Measurements from ENCODE around the gene MIAT.

Gene MIAT

DNA sequence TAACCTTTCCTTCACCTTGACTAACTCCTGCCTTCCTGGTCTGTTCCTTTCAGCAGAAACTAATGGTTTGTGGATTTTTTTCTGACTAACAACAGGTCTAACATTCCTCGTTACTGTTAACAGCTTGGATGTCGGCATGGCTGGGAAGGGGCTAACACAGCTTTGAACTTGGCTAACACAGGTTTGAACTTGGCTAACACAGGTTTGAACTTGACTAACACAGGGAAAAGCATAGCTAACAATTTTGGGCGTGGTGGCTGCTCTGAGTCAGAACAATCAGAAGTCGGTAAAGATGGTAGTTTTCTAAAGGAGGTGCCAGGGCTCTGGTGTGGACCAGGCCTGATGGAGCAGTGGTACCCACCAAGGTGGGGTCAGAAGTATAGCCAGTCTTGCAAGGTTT lies 16.1 kb downstream of the MIAT start:
- peak overlapping the region; percentile 82 for H3K4me3 ChIP-seq (ENCODE audit: low read length)
- no peak for DNase-seq (ENCODE audit: low read depth)
- TF ChIP-seq, protein P1, sequence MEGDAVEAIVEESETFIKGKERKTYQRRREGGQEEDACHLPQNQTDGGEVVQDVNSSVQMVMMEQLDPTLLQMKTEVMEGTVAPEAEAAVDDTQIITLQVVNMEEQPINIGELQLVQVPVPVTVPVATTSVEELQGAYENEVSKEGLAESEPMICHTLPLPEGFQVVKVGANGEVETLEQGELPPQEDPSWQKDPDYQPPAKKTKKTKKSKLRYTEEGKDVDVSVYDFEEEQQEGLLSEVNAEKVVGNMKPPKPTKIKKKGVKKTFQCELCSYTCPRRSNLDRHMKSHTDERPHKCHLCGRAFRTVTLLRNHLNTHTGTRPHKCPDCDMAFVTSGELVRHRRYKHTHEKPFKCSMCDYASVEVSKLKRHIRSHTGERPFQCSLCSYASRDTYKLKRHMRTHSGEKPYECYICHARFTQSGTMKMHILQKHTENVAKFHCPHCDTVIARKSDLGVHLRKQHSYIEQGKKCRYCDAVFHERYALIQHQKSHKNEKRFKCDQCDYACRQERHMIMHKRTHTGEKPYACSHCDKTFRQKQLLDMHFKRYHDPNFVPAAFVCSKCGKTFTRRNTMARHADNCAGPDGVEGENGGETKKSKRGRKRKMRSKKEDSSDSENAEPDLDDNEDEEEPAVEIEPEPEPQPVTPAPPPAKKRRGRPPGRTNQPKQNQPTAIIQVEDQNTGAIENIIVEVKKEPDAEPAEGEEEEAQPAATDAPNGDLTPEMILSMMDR (conservative IDR thresholded peaks at IDR 0.05; ENCODE audit: low read depth, low read length): no peak

DNA sequence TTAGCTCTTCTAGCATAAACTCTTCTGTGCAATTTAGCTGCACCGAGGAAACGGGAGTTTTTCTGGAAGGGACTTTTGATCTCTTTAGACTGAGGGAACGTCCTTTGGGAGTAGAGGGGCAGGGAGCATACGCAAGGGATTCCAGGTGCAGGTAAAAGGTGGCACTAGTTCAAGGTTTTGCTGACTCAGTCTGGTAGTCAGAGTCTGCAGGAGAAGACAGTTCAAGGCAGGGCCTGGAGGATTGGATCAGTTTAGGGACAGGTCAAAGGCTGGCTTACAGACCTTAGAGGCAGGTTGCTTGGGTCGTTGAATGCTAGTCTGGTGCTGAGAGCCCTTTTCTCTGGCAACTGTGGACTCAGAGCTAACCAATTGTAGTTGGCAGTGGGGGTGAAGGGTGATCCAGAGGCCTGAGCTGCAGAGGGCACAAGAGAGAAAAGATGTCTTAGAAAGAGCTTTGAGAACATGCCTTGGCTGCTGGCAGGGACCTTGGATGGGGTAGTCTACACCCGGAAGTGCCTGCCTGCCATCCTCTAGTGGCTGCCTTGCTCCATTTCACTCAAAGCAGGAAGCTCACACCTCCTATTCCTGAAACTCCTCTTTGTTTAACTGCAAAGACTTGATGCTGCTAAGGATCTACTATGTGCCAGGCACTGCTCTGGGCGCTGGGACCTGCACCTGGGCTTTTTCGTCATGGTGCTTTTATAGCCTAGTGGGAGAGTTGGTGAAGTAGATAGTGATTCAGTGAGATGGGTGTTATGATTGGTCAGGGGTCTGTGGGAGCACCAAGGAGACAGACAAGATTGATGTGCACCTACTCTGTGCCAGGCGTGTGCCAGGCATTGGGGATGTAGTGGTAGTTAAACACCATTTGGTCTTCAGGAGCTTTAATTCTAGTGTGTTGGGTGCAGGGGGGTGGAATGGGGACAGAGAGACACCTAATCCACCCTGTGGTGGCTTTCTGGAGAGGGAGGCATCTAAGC lies 17.1 kb downstream of the MIAT start:
- TF ChIP-seq, protein P1 (conservative IDR thresholded peaks at IDR 0.05; ENCODE audit: low read depth, low read length): no peak
- DNase-seq (ENCODE audit: low read depth): no peak

DNA sequence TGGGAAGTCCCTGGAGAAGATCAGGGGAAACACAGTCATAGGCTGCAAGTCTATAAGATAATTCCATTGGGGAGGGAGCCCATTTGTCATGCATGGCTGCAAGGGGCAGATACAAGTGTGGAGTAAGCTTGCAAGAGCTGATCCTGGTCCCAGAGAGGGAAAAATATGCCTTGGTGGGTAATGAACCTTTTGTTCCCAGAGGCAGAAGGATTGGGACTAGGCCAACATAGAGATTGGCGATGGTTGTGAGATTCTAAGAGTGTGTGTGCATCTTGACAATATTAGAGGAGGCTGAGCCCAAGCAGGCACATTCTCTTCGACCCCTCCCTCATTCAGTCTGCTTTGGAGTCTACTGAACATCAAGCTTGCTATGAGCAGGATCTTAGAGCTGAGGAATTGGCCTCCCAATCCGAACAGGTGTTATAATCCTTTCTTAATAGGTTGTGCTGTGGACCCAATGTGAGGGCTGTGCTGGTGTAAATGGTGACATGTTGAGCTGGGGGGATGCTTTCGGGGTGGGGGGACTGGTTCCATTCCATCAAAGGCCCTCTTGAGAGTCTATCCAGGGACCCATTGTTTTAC lies 18.4 kb downstream of the MIAT start:
- no peak for DNase-seq (ENCODE audit: low read depth)
- H3K4me3 ChIP-seq (ENCODE audit: low read length): no peak overlapping the region
- TF ChIP-seq, protein P1 (conservative IDR thresholded peaks at IDR 0.05; ENCODE audit: low read depth, low read length): no peak

More for the DNA sequence above, 17.1 kb downstream of the MIAT start:
- no peak overlapping the region for H3K4me3 ChIP-seq (ENCODE audit: low read length)

DNA sequence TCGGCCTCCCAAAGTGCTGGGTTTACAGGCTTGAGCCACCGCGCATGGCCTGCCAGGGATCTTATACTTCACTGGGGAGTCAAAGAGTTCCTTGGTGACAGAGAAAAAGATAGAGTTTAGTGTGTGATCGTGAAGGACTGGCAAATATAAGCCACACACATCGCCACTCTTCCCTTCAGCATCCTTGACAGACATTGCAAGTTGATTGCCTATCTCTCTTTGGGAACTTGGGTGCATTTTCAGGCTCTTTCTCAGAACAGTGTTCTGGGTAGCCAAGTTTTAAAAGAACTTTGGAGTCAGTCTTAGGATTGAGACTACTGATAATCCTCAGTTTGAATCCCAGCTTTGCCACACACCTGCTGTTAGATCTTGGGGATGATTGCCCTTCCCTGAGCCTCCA lies 19.8 kb downstream of the MIAT start:
- no peak for DNase-seq (ENCODE audit: low read depth)
- H3K4me3 ChIP-seq (ENCODE audit: low read length): no peak overlapping the region
- TF ChIP-seq, protein P1 (conservative IDR thresholded peaks at IDR 0.05; ENCODE audit: low read depth, low read length): no peak

DNA sequence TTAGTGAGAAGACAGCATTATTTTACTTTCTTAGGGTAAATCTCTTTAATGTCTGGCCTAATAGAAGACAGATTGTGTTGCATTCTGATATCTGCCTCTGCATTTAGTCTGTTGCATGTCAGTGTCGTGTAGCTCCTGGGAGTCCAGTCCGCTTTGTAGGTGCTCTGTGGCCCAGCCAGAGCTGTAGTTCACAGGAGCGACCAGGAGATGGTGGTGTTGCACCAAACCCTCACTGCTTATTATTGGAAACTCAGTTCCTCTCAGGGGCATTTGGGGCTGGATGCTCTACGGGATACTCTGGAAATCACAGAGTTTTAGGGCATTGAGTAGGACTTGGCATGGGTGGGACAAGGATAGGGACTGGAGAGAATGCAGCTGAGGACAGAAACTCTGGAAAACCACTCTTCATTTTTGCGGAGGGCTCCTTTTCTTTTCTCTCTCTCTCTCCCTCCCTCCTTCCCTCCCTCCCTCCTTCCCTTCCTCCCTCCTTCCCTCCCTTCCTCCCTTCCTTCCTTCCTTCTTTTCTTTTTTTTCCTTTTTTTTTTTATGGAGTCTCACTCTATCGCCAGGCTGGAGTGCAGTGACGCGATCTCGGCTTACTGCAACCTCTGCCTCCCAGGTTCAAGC lies 21.7 kb downstream of the MIAT start:
- TF ChIP-seq, protein P1 (conservative IDR thresholded peaks at IDR 0.05; ENCODE audit: low read depth, low read length): peak; percentile 98
- no peak for DNase-seq (ENCODE audit: low read depth)
- no peak overlapping the region for H3K4me3 ChIP-seq (ENCODE audit: low read length)

DNA sequence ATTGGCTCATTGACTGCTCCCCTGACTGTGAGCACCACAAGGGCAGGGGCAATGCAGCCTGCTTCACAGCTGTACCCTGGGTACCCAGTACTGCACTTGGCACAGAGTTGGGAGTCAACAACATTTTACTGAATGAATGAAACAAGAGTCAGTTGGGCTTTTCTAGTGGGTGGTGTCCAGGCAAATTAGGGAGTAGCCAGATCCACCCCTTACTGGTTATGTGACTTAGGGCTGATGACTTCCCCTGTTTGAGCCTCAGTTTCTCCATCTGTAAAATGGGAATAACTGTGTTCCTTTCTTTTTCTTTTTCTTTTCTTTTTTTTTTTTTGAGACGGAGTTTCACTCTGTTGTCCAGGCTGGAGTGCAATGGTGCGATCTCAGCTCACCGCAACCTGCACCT lies 23.1 kb downstream of the MIAT start:
- TF ChIP-seq, protein P1 (conservative IDR thresholded peaks at IDR 0.05; ENCODE audit: low read depth, low read length): no peak
- DNase-seq (ENCODE audit: low read depth): no peak
- no peak overlapping the region for H3K4me3 ChIP-seq (ENCODE audit: low read length)
